BJ (cell line): ENCODE measurements around the gene WDR7. TPM values are rescaled to one million over a fixed set of nuclear protein-coding genes. Genes with fewer than 3 reads are reported as not detected.

ENCODE experiments used
- CTCF ChIA-PET: fragments of 350-600 bp; formaldehyde crosslinking; extraction: SDS; loops from one replicate; lab custom pipeline; 2021; ENCODE audit warnings: antibody characterized with exemption, inconsistent platforms; lab: Yijun Ruan, JAX
- POLR2A ChIA-PET: fragments of 300-600 bp; sonication (Branson Sonifier 250); formaldehyde crosslinking; extraction: SDS; loops from one replicate; lab custom pipeline; 2021; ENCODE audit warnings: antibody characterized with exemption; lab: Charles Lee
- DNase-seq: peaks from one replicate; pipeline ENCODE4 v3.0.0-alpha.2; 2011; ENCODE audit warnings: low read depth
- H3K27me3 ChIP-seq: 2 replicates; pipeline ENCODE4 v1.6.0; 2011; ENCODE audit warnings: low read length; ENCODE audit not compliant: control insufficient read depth, insufficient read depth
- H3K36me3 ChIP-seq: 2 replicates; pipeline ENCODE4 v1.5.1; 2011; ENCODE audit warnings: low read length; ENCODE audit not compliant: control insufficient read depth, insufficient read depth
- H3K4me3 ChIP-seq: 2 replicates; pipeline ENCODE4 v1.5.1; 2011; ENCODE audit warnings: low read depth, mild to moderate bottlenecking, control low read depth, low read length
- CTCF ChIP-seq: IDR thresholded peaks from 2 replicates; pipeline ENCODE4 v1.5.1; 2011; ENCODE audit warnings: low read depth, mild to moderate bottlenecking, control low read depth, inconsistent platforms, low read length, moderate library complexity; ENCODE audit not compliant: insufficient read depth
- polyA plus RNA-seq: library from polyadenylated mRNA; depleted of rRNA; stranded (reverse); fragments of >200 nt; gene quantifications from 2 replicates; pipeline ENCODE4 v1.2.3, GENCODE V29; 2011

WDR7 gene
- polyA plus RNA-seq, 1 experiment: 9.7 TPM

- no peak for TF ChIP-seq CTCF
Observed at GRCh38 chr18:57040175-57040574, 389.0 kb downstream of the WDR7 start.

GRCh38 chr18:57043241-57043640 lies 392.1 kb downstream of the WDR7 start:
- CTCF ChIA-PET: no interaction called here
- Histone ChIP-seq H3K4me3 (no peak overlapping the region), H3K36me3 (no peaks in the 10 kb centered on the region), H3K27me3 (no peaks in the 10 kb centered on the region)
- TF ChIP-seq CTCF: no peak
- no peak for DNase-seq
- POLR2A ChIA-PET: no interaction called here

More at GRCh38 chr18:57040175-57040574, 389.0 kb downstream of the WDR7 start:
- H3K36me3 ChIP-seq: no peaks in the 10 kb centered on the region
- POLR2A ChIA-PET: no interaction called here
- H3K27me3 ChIP-seq: no peaks in the 10 kb centered on the region
- H3K4me3 ChIP-seq: no peak overlapping the region
- DNase-seq: no peak
- CTCF ChIA-PET: no interaction called here

- no peak for TF ChIP-seq CTCF
- ChIA-PET POLR2A (no interaction called here), CTCF (no interaction called here)
- H3K4me3 ChIP-seq: no peak overlapping the region
- DNase-seq: no peak
- no peaks in the 10 kb centered on the region for H3K27me3 ChIP-seq
- H3K36me3 ChIP-seq: no peaks in the 10 kb centered on the region
Observed at GRCh38 chr18:57048351-57048750, 397.2 kb downstream of the WDR7 start.

GRCh38 chr18:57048859-57049258 lies 397.7 kb downstream of the WDR7 start:
- DNase-seq: no peak
- Histone ChIP-seq H3K4me3 (no peak overlapping the region), H3K36me3 (no peaks in the 10 kb centered on the region), H3K27me3 (no peaks in the 10 kb centered on the region)
- CTCF ChIA-PET: no interaction called here
- TF ChIP-seq CTCF: no peak
- POLR2A ChIA-PET: no interaction called here

GRCh38 chr18:57050310-57050949 lies 399.3 kb downstream of the WDR7 start:
- POLR2A ChIA-PET: no interaction called here
- Histone ChIP-seq H3K27me3 (no peaks in the 10 kb centered on the region), H3K4me3 (no peak overlapping the region), H3K36me3 (no peaks in the 10 kb centered on the region)
- no peak for TF ChIP-seq CTCF
- DNase-seq: no peak
- CTCF ChIA-PET: no interaction called here
